ENCODE measurements around the gene CRYGC. TPM values are rescaled to one million over a fixed set of nuclear protein-coding genes. Genes with fewer than 3 reads are reported as not detected.
"Not testable (repeated sequence)": the region's sequence is repeated elsewhere in the genome, so short reads cannot be mapped to it uniquely, and the experiment has no call there.

The CRYGC gene
- total RNA-seq, 1 donor from 2014 or later = not detected

DNA sequence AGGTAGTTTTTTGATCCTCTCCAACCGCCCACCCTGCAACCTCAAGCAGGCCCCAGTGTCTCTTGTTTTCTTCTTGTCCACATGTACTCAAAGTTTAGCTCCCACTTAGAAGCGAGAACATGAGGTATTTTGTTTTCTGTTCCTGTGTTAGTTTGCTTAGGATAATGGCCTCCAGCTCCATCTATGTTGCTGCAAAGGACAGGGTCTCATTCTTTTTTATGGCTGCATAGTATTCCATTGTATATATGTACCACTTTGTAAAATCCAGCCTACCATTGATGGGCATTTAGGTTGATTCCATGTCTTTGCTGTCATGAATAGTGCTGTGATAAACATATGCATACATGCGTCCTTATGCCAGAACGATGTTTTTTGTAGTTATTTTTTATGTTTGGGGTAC, 2.5 kb downstream of the CRYGC start:
- TF ChIP-seq, protein P1, sequence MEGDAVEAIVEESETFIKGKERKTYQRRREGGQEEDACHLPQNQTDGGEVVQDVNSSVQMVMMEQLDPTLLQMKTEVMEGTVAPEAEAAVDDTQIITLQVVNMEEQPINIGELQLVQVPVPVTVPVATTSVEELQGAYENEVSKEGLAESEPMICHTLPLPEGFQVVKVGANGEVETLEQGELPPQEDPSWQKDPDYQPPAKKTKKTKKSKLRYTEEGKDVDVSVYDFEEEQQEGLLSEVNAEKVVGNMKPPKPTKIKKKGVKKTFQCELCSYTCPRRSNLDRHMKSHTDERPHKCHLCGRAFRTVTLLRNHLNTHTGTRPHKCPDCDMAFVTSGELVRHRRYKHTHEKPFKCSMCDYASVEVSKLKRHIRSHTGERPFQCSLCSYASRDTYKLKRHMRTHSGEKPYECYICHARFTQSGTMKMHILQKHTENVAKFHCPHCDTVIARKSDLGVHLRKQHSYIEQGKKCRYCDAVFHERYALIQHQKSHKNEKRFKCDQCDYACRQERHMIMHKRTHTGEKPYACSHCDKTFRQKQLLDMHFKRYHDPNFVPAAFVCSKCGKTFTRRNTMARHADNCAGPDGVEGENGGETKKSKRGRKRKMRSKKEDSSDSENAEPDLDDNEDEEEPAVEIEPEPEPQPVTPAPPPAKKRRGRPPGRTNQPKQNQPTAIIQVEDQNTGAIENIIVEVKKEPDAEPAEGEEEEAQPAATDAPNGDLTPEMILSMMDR (IDR thresholded peaks at IDR 0.05; ENCODE audit: unreplicated experiment) = no peak
- Mint-ChIP-seq H3K36me3 (ENCODE audit: insufficient read depth) (no peaks in the 10 kb centered on the region), H3K9me3 (ENCODE audit: low read depth) (no peaks in the 10 kb centered on the region), H3K4me3 (ENCODE audit: low read depth) (no peak overlapping the region), H3K27me3 (no peaks in the 10 kb centered on the region), H3K27ac (no peak overlapping the region), H3K4me1 (ENCODE audit: low read depth) (peaks cover 21% of the 10 kb centered on the region)
- DNase-seq (ENCODE audit: low spot score, unreplicated experiment) = no peak

DNA sequence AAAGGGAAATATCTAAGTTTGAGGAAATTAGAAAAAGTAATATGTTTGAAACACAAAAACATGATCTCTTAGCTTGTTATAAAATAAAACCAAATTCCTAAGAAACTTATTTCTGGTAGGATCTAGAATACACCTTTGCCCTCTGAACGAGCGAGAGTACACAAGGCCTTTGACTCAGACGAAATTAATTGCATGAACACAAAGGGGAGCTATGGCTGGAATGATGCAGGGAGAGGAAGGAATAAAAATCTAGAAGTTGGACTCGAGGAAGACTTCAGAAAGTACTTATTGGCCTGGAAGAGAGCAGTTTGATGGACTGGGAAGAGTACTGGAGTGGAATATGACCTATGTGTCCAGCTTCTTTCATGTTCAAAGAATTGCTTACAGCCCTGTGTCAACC, 4.4 kb downstream of the CRYGC start:
- no peak for DNase-seq (ENCODE audit: low spot score, unreplicated experiment)
- Mint-ChIP-seq H3K4me1 (ENCODE audit: low read depth) (peaks cover 14% of the 10 kb centered on the region), H3K36me3 (ENCODE audit: insufficient read depth) (no peaks in the 10 kb centered on the region), H3K27ac (no peak overlapping the region), H3K4me3 (ENCODE audit: low read depth) (no peak overlapping the region), H3K27me3 (no peaks in the 10 kb centered on the region), H3K9me3 (ENCODE audit: low read depth) (no peaks in the 10 kb centered on the region)
- TF ChIP-seq, protein P1 (IDR thresholded peaks at IDR 0.05; ENCODE audit: unreplicated experiment) = no peak

DNA sequence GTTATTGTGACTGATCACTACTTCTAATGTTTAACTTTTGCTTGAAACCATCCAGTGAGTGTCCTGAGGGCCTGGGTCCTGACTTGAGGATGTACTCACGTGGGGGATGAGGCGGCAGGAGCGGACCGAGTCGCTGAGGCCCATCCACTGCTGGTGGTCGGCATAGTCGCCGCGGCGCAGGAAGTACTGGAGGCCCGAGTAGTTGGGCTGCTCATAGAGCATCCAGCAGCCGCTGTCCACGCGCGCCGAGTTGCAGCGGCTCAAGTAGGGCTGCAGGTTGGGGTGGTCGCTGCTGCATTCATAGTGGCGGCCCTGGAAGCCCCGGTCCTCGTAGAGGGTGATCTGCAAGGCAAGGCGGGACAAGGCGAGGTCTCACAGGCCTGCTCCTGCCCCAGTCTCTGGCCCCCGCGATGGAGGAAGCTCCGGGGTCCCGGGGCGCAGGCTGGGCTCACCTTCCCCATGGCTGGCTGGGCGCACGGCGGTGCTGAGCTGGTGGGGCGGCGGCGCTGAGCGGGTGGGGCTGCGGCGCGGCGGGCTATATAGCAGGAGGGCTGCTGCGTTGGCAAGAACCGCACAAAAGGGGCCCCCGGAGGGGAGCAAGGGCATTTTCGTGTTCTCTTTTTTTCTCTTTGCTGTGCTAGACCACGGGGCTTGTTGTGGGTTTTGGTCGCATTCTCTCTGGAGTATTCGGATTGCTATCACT, 5.5 kb downstream of the CRYGC start, which contains the start of gene CRYGD:
Gene CRYGD, minus strand, starts transcription at position 512 of the 703 bp plus-strand sequence. Its CDS starts 51 bp downstream, at position 461.
- peak within 1 kb of the TSS; percentile 29 for H3K4me3 Mint-ChIP-seq (ENCODE audit: low read depth)
- not testable (repeated sequence) for H3K27ac Mint-ChIP-seq; H3K4me1 Mint-ChIP-seq (ENCODE audit: low read depth); H3K27me3 Mint-ChIP-seq; DNase-seq (ENCODE audit: low spot score, unreplicated experiment); H3K9me3 Mint-ChIP-seq (ENCODE audit: low read depth); H3K36me3 Mint-ChIP-seq (ENCODE audit: insufficient read depth)

DNA sequence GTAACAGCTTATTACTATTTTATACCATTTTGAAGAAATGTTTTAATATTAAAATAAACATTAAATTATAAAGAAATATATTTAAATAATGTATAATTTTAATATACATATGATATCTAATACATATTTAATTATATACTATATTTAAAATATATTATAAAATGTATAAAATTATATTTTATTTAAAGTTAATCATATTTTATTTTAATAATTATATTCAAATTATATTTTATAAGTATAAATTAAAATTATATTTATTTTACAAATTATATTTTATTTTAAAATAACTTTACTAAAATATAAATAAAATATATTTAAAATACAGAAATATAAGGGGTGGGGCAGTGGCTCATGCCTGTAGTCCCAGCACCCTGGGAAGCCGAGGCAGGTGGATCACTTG, 7.4 kb downstream of the CRYGC start:
- TF ChIP-seq, protein P1 (IDR thresholded peaks at IDR 0.05; ENCODE audit: unreplicated experiment) = no peak
- Mint-ChIP-seq H3K36me3 (ENCODE audit: insufficient read depth) (no peaks in the 10 kb centered on the region), H3K27ac (no peak overlapping the region), H3K27me3 (no peaks in the 10 kb centered on the region), H3K4me1 (ENCODE audit: low read depth) (peaks cover 9% of the 10 kb centered on the region), H3K4me3 (ENCODE audit: low read depth) (no peak overlapping the region), H3K9me3 (ENCODE audit: low read depth) (peaks cover 6% of the 10 kb centered on the region)
- DNase-seq (ENCODE audit: low spot score, unreplicated experiment) = no peak

DNA sequence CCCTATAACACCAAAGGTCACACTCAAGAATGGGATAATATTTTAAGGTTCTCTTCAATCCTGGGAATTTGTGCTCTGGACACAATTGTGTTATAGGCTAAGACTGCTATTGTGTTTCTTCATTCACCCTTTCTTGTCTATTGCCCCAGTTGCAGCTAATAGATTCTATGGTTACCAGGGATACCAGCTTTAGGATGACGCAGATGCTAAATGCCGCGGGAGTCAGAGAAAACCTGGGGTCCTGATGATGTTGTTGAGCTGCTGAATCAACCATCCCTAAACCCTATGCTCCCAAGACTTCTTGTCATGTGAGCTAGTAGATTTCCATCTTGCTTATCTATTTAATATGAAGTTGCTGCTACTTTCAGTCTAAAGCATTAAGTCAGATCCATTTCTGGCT, 10.7 kb downstream of the CRYGC start:
- Mint-ChIP-seq H3K9me3 (ENCODE audit: low read depth) (peaks cover 8% of the 10 kb centered on the region), H3K27ac (no peak overlapping the region), H3K27me3 (no peaks in the 10 kb centered on the region), H3K36me3 (ENCODE audit: insufficient read depth) (no peaks in the 10 kb centered on the region), H3K4me1 (ENCODE audit: low read depth) (no peaks in the 10 kb centered on the region), H3K4me3 (ENCODE audit: low read depth) (no peak overlapping the region)
- no peak for DNase-seq (ENCODE audit: low spot score, unreplicated experiment)
- TF ChIP-seq, protein P1 (IDR thresholded peaks at IDR 0.05; ENCODE audit: unreplicated experiment) = no peak

DNA sequence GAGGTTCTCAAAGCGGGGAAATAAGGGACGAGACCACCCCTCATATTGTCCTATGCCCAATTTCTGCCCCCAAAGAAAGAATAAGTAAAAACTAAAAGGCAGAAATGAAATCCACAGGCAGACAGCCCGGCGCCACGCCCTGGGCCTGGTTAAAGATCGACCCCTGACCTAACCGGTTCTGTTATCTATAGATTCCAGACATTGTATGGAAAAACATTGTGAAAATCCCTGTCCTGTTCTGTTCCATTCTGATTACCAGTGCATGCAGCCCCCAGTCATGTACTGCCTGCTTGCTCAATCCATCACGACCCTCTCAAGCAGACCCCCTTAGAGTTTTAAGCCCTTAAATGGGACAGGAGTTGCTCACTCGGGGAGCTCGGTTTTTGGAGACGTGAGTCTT, 12.2 kb downstream of the CRYGC start:
- H3K4me3 Mint-ChIP-seq (ENCODE audit: low read depth); H3K27ac Mint-ChIP-seq; H3K27me3 Mint-ChIP-seq; DNase-seq (ENCODE audit: low spot score, unreplicated experiment); H3K4me1 Mint-ChIP-seq (ENCODE audit: low read depth); H3K36me3 Mint-ChIP-seq (ENCODE audit: insufficient read depth); H3K9me3 Mint-ChIP-seq (ENCODE audit: low read depth): not testable (repeated sequence)
